T-helper 17 cell (primary cell): ENCODE results near the gene SNRPD3. TPM values are rescaled to one million over a fixed set of nuclear protein-coding genes. Genes with fewer than 3 reads are reported as not detected.
"Not testable (repeated sequence)": the region's sequence is repeated elsewhere in the genome, so short reads cannot be mapped to it uniquely, and the experiment has no call there.

Experiments used
- ATAC-seq: fragments of 150-1000 bp; cut with Tn5 transposase; 2 replicates; pipeline ENCODE4 v1.10.0; 2021; ENCODE audit warnings: mild to moderate bottlenecking, moderate library complexity
- DNase-seq, 3 donors: peaks; one replicate each; pipeline versions ENCODE4 v3.0.0 to v3.0.0-alpha.2; 2020 to 2021
- H3K9me3 ChIP-seq: one replicate; pipeline ENCODE4 v1.7.0; 2013; ENCODE audit warnings: low read length, mild to moderate bottlenecking; ENCODE audit not compliant: control insufficient read depth, poor library complexity, severe bottlenecking
- H3K27ac Mint-ChIP-seq: one replicate; pipeline ENCODE4 v1.8.0; 2022; ENCODE audit warnings: mild to moderate bottlenecking, moderate library complexity, mixed read lengths
- H3K27me3 Mint-ChIP-seq: one replicate; pipeline ENCODE4 v1.8.0; 2022; ENCODE audit warnings: mixed read lengths
- H3K36me3 Mint-ChIP-seq: one replicate; pipeline ENCODE4 v1.8.0; 2022; ENCODE audit warnings: low read depth, mixed read lengths
- H3K4me1 Mint-ChIP-seq: one replicate; pipeline ENCODE4 v1.8.0; 2022; ENCODE audit warnings: mild to moderate bottlenecking, mixed read lengths
- H3K4me3 Mint-ChIP-seq: one replicate; pipeline ENCODE4 v1.8.0; 2022; ENCODE audit warnings: mild to moderate bottlenecking, moderate library complexity, mixed read lengths
- total RNA-seq, 4 donors: library from RNA in 2 of 4; stranded (reverse) in 2 of 4; gene quantifications; one replicate each; pipeline ENCODE4 v1.2.3 and lab custom pipeline; 2022 to 2026

SNRPD3 gene
- total RNA-seq, 2 donors from 2014 or later: 35.2 to 41.2 TPM

DNA sequence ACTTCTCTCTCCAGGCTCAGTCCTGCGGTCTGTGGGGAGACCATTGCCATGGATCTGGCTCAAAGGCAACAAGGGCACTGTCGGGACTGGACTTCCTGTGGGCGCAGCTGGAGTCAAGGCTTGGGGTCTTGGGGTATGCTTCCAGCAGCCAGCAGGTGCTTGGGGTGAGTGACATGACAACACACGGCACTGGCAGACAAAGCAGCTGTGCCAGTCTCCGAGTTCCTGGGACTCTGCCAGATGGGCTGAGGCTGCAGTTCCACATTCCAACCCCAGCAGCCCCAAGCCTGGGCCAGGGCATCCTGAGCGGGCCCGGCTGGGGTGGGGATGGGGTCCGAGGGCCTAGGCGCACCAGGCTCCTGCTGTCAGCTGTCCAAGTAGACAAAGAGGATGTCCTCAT, 13.2 kb upstream of the SNRPD3 start:
- Mint-ChIP-seq H3K36me3 (peaks cover 5% of the 10 kb centered on the region), H3K27ac (no peak overlapping the region), H3K27me3 (no peaks in the 10 kb centered on the region), H3K4me3 (no peak overlapping the region), H3K4me1 (peaks cover 2% of the 10 kb centered on the region)
- no peaks in the 10 kb centered on the region for H3K9me3 ChIP-seq
- ATAC-seq: no peak
- no peak for DNase-seq

DNA sequence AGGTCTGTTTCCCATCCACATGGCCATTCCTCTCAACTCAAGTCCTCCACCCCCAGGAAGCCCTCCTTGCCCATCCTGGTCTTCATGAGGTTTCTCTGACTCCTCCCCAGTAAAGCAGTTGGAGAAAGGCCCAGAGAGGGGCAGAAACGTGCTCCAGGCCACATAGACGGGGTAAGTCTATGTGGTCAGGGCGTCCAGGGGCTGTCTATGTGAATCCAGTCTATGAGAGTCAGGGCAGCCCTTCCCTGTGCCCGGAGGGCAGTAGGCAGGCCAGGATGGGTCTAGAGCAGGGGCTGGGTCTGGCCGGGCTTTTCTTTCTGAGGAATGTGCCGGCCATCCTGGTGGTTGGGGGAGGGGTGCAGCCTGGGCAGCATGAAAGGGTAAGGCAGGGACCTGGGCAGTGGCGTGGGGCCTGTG, 12.6 kb upstream of the SNRPD3 start:
- no peaks in the 10 kb centered on the region for H3K9me3 ChIP-seq
- Mint-ChIP-seq H3K27me3 (no peaks in the 10 kb centered on the region), H3K27ac (no peak overlapping the region), H3K4me3 (no peak overlapping the region), H3K4me1 (peaks cover 2% of the 10 kb centered on the region), H3K36me3 (peaks cover 5% of the 10 kb centered on the region)
- no peak for DNase-seq
- ATAC-seq: no peak

DNA sequence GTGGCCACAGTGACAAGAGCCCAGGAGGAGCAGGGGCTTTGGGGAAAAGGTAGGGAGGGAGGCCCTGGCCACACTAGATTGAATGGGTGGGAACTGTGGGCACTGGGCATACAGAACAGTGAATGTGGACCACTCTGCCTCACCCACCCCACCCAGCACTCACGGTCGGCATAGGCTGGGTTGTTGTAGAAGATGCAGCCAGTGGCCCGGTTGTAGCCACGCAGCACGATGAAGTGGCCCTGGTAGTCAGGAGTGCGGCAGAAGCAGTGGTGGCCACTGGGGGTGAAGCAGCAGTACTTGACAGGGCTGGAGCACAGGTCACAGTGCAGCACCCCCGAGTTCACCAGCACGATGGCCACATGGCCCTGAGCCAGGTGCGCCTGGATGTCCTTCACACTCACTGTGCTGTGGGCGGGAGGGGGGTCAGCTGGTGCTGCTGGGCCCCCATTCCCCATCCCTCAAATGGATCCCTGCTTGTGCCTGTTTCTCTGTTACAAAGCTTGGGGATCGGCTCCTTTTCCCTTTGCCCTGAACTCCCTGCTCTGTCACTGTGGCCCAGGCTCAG, 12.0 kb upstream of the SNRPD3 start:
- Mint-ChIP-seq H3K27ac (no peak overlapping the region), H3K36me3 (peaks cover 5% of the 10 kb centered on the region), H3K4me3 (no peak overlapping the region), H3K4me1 (peaks cover 2% of the 10 kb centered on the region), H3K27me3 (no peaks in the 10 kb centered on the region)
- no peak for ATAC-seq
- H3K9me3 ChIP-seq: no peaks in the 10 kb centered on the region
- no peak for DNase-seq

DNA sequence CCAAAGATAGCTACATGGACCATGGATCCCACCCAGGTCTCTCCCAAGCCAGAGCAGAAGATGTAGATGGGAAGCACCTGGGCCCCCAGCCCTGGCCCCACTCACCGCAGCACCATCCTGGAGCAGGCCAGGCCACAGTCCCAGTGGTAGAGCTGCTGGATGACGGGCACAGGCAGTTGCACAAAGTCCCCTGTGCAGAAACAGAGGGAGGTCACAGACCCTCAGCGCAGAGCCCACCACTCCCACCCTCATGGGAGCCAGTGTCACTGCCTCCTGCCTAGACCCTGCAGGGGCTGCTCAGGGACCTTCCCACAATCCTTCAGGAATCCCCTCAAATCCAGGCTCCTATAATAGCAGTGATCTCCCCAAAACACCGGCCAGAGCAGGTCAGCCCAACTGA, 7.0 kb upstream of the SNRPD3 start:
- no peaks in the 10 kb centered on the region for H3K9me3 ChIP-seq
- Mint-ChIP-seq H3K4me3 (no peak overlapping the region), H3K4me1 (peaks cover 19% of the 10 kb centered on the region)

DNA sequence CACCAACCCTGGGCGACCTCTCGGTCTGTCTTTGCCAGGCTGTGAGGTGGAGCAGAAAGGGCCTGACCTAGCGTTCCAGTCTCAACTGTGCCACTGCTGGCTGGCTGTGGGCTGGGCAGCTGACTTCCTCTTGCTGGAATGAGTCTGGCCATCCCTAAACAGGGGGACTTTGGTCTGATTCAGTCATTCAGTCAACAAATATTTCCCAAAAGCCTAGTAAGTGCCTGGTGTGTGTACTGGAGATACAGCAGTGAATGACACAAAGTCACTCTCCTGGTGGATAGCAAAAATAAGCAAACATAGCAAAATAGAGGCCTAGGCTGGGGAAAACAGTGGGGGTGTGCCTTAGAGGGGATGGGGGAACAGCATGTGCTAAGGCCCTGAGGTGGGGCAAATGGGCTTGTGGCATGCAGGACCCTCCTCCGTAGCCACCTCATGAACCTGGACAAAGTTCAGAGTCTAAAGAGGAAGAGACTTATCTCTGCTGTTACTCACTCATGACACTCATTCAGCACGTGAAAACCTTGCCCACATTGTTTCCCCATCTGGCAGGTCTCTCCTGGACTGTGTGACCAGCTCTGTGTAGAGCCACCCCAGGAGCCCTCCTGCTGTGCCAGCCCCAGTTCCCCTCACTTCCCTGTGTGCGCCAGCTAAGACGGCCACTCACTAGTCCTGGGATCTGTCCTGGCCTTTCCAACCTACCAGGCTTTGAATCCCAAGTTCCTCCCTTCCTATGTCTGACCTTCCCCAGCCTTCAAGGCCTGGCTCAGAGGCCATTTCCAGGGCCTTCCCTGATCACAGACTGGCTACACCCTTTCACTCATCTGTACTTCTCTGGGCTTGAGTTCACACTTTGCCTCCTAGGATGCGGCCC, 5.5 kb upstream of the SNRPD3 start:
- DNase-seq (no peak), ATAC-seq (no peak)
- no peaks in the 10 kb centered on the region for H3K9me3 ChIP-seq
- no peak overlapping the region for H3K27ac Mint-ChIP-seq
- no peaks in the 10 kb centered on the region for H3K27me3 Mint-ChIP-seq
- H3K4me3 Mint-ChIP-seq: no peak overlapping the region
- peaks cover 8% of the 10 kb centered on the region for H3K36me3 Mint-ChIP-seq
- H3K4me1 Mint-ChIP-seq: peaks cover 26% of the 10 kb centered on the region

More for the DNA sequence above, 7.0 kb upstream of the SNRPD3 start:
- no peak for DNase-seq
- Mint-ChIP-seq H3K27ac (no peak overlapping the region), H3K36me3 (peaks cover 8% of the 10 kb centered on the region), H3K27me3 (no peaks in the 10 kb centered on the region)
- no peak for ATAC-seq

DNA sequence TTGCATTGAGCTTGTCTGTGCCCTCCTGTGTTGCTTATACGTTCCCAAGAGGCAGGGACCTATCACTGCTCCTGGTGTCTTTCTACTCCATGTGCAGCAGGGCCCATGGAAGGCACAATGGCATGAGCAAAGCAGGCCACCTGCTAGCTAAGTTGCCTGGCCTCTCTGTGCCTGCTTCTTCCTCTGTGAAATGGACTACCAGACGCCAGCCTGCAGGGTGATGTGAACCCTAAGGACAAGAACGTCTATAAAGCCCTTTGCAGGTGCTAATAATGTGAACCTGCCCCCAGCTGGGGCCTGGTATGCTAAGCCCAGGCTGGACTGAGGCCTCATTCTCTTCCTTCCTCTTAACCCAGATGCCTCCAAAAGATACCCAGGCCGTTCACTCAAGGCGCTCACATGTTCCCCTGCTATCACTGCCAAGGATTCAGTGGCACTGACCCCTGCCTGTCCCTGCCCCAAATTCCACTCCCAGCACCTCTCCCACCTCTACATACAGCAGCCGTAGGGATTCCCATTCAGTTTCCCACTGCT, 4.8 kb upstream of the SNRPD3 start:
- no peak for DNase-seq
- Mint-ChIP-seq H3K36me3 (peaks cover 13% of the 10 kb centered on the region), H3K4me1 (peaks cover 30% of the 10 kb centered on the region), H3K4me3 (no peak overlapping the region), H3K27ac (peak overlapping the region; percentile 45), H3K27me3 (no peaks in the 10 kb centered on the region)
- H3K9me3 ChIP-seq: no peaks in the 10 kb centered on the region
- no peak for ATAC-seq

DNA sequence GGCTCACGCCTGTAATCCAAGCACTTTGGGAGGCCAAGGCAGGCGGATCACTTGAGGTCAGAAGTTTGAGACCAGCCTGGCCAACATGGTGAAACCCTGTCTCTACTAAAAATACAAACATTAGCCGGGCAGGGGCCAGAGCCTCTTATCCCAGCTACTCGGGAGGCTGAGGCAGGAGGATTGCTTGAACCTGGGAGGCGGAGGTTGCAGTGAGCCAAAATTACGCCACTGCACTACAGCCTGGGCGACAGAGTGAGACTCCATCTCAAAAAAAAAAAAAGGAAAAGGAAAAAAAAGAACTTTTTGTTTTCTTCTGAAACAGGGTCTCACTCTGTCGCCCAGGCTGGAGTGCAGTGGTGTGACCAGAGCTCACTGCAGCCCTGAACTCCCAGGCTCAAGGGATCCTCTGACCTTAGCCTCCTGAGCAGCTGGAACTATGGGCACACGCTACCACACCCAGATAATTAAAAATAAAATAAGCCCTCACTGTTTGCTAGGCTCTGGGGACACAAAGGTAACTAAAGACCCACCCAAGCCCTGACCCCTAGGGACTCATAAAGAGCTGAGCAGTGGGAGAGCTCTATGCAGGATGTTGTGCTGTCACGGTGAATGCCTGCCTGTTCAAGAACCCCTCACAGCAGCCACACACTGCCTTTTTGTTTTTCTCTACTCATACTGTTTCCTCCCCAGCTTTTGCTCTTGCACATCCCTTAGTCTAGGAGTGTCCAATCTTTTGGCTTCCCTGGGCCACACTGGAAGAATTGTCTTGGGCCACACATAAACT, 3.1 kb upstream of the SNRPD3 start:
- H3K9me3 ChIP-seq, H3K27me3 Mint-ChIP-seq, H3K27ac Mint-ChIP-seq, ATAC-seq, DNase-seq, H3K36me3 Mint-ChIP-seq: not testable (repeated sequence)
- peaks cover 42% of the 10 kb centered on the region for H3K4me1 Mint-ChIP-seq
- H3K4me3 Mint-ChIP-seq: peak overlapping the region; percentile 99

DNA sequence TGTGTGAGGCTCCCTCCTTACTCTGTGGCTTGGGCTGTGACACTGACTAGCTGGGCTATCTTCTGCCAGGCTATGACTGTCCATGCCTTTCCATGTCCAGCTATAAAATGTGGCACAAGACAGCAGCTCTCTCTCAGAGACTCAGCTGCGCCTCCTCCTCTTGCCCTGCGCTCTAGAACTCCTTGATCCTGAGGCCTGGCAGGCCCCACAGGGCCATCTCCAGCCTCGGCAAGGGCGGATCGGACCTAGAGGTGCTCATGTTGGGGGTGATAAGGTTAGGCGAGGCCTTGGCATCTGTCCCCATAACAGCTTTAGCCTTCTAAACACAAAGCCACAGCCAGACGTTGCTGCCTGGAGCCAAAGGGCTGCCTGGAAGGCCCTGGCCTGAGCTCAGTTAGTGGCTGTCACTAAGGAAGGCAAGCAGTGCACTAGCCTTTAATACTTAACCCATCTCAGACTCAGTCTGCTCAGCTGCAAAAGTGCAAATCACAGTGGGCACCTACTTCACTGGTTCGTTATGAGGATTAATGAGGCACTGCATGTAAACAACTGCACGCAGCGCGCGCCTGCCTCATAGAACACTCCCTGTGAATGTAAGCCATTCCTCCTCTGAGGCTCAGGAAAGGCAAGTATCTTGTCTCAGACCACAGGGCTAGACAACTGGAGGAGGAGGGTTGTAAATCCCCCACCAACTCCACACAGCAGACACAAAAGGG, 2.0 kb upstream of the SNRPD3 start:
- no peak for ATAC-seq
- DNase-seq: no peak
- H3K9me3 ChIP-seq: no peaks in the 10 kb centered on the region
- H3K4me3 Mint-ChIP-seq: peak overlapping the region; percentile 99
- peaks cover 50% of the 10 kb centered on the region for H3K4me1 Mint-ChIP-seq
- H3K27me3 Mint-ChIP-seq: no peaks in the 10 kb centered on the region
- peak overlapping the region; percentile 99 for H3K27ac Mint-ChIP-seq
- peaks cover 15% of the 10 kb centered on the region for H3K36me3 Mint-ChIP-seq

DNA sequence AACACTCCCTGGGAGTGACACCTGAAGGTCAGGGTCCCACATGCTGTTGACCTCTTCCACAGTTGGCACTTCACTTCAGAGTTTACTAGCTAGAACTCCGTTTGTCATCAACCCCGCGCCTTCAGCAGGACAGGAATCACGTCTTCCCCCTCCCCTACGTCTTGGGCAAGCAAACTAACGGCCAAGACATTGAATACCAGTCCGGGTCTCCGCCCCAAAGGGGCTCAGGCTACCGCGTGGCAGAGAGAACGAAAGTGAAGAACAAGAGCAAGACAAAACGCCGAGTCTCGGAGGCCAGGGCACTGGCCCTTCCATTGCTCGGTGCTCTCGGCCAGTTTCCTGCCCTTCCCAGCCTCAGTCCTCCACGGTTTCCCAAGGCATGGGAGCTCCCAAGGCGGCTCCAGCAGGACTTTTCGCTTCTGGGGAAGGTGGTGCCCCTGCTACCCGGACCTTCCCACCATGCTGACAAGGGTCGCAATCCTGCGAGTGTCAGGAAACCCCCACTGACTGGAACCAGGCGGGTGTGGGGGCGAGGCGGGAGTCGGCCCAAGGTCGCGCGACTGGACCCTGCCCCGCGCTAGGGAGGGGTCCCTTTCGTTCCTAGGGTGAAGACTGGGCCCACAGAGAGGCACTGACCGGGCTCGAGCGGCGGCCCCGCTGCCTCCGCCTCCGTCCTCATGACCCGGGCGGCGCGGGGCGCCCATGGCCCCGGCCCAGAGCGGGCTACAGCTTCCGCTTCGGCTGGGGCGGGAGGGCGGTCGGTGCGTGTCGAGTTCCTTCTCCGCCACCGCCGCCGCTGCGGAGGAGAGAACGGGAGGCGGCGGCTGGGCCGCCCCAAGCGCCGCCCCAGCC, 1.3 kb upstream of the SNRPD3 start, which contains the start of gene GUCD1:
TSS of gene GUCD1 (minus strand) at position 826 of the 852 bp plus-strand sequence. CDS start at position 679, 147 bp downstream.
- no peaks in the 10 kb centered on the region for H3K27me3 Mint-ChIP-seq
- no peaks in the 10 kb centered on the region for H3K9me3 ChIP-seq
- H3K27ac Mint-ChIP-seq: peak within 1 kb of the TSS; percentile 99
- H3K36me3 Mint-ChIP-seq: peaks cover 15% of the 10 kb centered on the region
- DNase-seq (peak in 1 of 3 donors; percentile 10), ATAC-seq (no peak)
- H3K4me1 Mint-ChIP-seq: peaks cover 52% of the 10 kb centered on the region
- H3K4me3 Mint-ChIP-seq: peak within 1 kb of the TSS; percentile 99

DNA sequence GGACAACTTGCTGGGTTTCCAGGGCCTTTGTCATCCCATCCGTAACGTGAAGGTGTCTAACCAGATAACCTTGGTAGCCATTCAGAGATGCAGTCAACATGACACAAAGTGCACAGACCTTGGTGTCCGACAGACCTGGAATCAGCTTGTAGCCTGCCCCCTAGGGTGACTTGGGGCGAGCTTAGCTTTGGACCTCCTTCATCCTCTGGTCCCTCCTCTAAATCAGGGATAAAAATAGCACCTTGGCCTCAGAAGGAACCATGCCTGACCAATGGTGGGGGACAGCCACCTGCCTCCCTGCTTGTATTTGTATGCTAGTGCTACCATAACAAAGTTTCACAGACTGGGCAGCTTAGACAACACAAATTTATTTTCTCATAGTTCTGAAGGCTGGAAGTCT, 3.7 kb downstream of the SNRPD3 start:
- Mint-ChIP-seq H3K27ac (no peak overlapping the region), H3K4me3 (peak overlapping the region; percentile 50), H3K36me3 (peaks cover 13% of the 10 kb centered on the region), H3K27me3 (no peaks in the 10 kb centered on the region), H3K4me1 (peaks cover 40% of the 10 kb centered on the region)
- H3K9me3 ChIP-seq: no peaks in the 10 kb centered on the region
- ATAC-seq (no peak), DNase-seq (no peak)

DNA sequence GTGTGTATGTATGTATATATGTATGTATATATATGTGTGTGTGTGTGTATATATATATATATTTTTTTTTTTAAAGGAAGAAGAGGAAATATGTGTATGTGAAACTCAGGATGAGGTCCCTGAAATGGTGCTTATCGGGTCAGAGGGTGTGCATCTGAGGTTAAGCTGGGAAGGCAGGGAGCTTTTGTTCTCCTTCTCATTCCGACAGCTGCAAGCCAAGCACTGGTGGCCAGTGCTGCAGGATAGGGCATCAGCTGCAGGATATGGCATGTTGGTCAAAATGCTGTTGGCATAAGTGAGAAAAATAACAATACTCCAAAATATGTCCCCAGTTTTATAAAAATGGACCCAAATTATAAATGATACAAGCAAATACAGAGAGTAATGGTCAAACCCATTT, 7.4 kb downstream of the SNRPD3 start:
- Mint-ChIP-seq H3K27ac (no peak overlapping the region), H3K27me3 (no peaks in the 10 kb centered on the region), H3K4me3 (no peak overlapping the region), H3K4me1 (peaks cover 31% of the 10 kb centered on the region), H3K36me3 (peaks cover 3% of the 10 kb centered on the region)
- DNase-seq (no peak), ATAC-seq (no peak)
- H3K9me3 ChIP-seq: no peaks in the 10 kb centered on the region
